ENCODE data around the gene MAP3K8.

- TF ChIP-seq MYBL2 (CRISPR knock-in tag; IDR thresholded peaks at IDR 0.05) (no peak), CTCF (IDR thresholded peaks at IDR 0.05) (no peak), ZNF232 (CRISPR knock-in tag; IDR thresholded peaks at IDR 0.05) (no peak), SP1 (CRISPR knock-in tag; conservative IDR thresholded peaks at IDR 0.05) (no peak), USF1 (CRISPR knock-in tag; IDR thresholded peaks at IDR 0.05) (no peak), ZNF671 (CRISPR knock-in tag; IDR thresholded peaks at IDR 0.05) (no peak)
These were observed 28.5 kb downstream of the MAP3K8 start for GRCh38 chr10:30462513-30462912.
